Panc1 (cell line): ENCODE data around the gene ZFP92. TPM values are rescaled to one million over a fixed set of nuclear protein-coding genes. Genes with fewer than 3 reads are reported as not detected.
A peak's percentile ranks its signal among the peaks of the same experiment; 100 is the strongest.

Experiments used
- ATAC-seq: fragments of 200-7000 bp; cut with Tn5 transposase; 2 replicates; pipeline ENCODE4 v1.9.1; 2020; ENCODE audit warnings: mild to moderate bottlenecking, moderate library complexity
- BruUV-seq: library from RNA; stranded (reverse); fragments of 400-500 nt; replicated peaks from 2 replicates; lab custom pipeline; 2021; lab: Mats Ljungman, UMichigan
- CTCF ChIA-PET: fragments of 300-600 bp; sonication (Branson Sonifier 250); formaldehyde crosslinking; loops from one replicate; lab custom pipeline; 2022; ENCODE audit warnings: antibody characterized with exemption; lab: Charles Lee
- POLR2A ChIA-PET: fragments of 300-600 bp; sonication (Branson Sonifier 250); formaldehyde crosslinking; loops from one replicate; lab custom pipeline; 2022; ENCODE audit warnings: antibody characterized with exemption; lab: Charles Lee
- DNase-seq: peaks from one replicate; pipeline ENCODE4 v3.0.0-alpha.2; 2010; ENCODE audit warnings: low read depth, low spot score
- H3K27ac ChIP-seq: 2 replicates; pipeline ENCODE4 v1.5.1; 2011; ENCODE audit warnings: mild to moderate bottlenecking, low read length, inconsistent platforms
- H3K27me3 ChIP-seq: fragments of 200-500 bp; sonication (Bioruptor generic); 2 replicates; pipeline ENCODE4 v1.6.0; 2014; ENCODE audit warnings: low read length, inconsistent platforms; ENCODE audit not compliant: control insufficient read depth, insufficient read depth
- H3K36me3 ChIP-seq: fragments of 200-500 bp; sonication (Bioruptor generic); 2 replicates; pipeline ENCODE4 v1.5.1; 2014; ENCODE audit warnings: inconsistent platforms, mild to moderate bottlenecking, low read length, moderate library complexity; ENCODE audit not compliant: control insufficient read depth, insufficient read depth
- H3K4me1 ChIP-seq: 2 replicates; pipeline ENCODE4 v1.5.1; 2011; ENCODE audit warnings: inconsistent platforms, mild to moderate bottlenecking, low read length, moderate library complexity; ENCODE audit not compliant: control insufficient read depth, insufficient read depth
- H3K4me3 ChIP-seq, 2 experiments: 2 replicates each; pipeline ENCODE4 v1.5.1; 2011 to 2012; ENCODE audit warnings: low read depth in 2 of 2, low read length in 2 of 2, mild to moderate bottlenecking in 2 of 2, inconsistent platforms in 1 of 2, moderate library complexity in 1 of 2
- H3K9me3 ChIP-seq: fragments of 200-500 bp; sonication (Bioruptor generic); 2 replicates; pipeline ENCODE4 v1.5.1; 2014; ENCODE audit warnings: low read depth, mild to moderate bottlenecking, inconsistent platforms, low read length, moderate library complexity; ENCODE audit not compliant: control insufficient read depth, insufficient read depth
- POLR2AphosphoS5 ChIP-seq: IDR thresholded peaks from 2 replicates; pipeline ENCODE4 v1.6.1; 2012; ENCODE audit warnings: mild to moderate bottlenecking, low read depth, low read length, moderate library complexity
- REST ChIP-seq, 2 experiments: IDR thresholded peaks; 2 replicates each; pipeline ENCODE4 v1.6.1; 2011 to 2012; ENCODE audit warnings: low read depth in 2 of 2, control low read depth in 1 of 2, low read length in 1 of 2, mild to moderate bottlenecking in 1 of 2, moderate library complexity in 1 of 2; ENCODE audit not compliant: insufficient read depth in 1 of 2
- TCF7L2 ChIP-seq: IDR thresholded peaks from 2 replicates; pipeline ENCODE4 v1.6.1; 2011; ENCODE audit warnings: mild to moderate bottlenecking, low read depth, low read length, inconsistent platforms
- in situ Hi-C: cut with HindIII; loops from 2 replicates; pipeline ENCODE4 v1.10.0; 2016; ENCODE audit warnings: low sequenced_read_pairs, low pct_unique_long_range_greater_than_20kb
- intact Hi-C: fragments of 100-400 bp; cut with micrococcal nuclease; formaldehyde crosslinking; loops from one replicate; pipeline ENCODE4 v1.10.0; 2022; ENCODE audit not compliant: unreplicated experiment
- total RNA-seq: library from RNA; stranded (reverse); gene quantifications from one replicate; pipeline ENCODE4 v1.2.1, GENCODE V29; 2021; ENCODE audit not compliant: unreplicated experiment
- TF ChIP-seq, protein P1 (sequence below): fragments of 450-650 bp; IDR thresholded peaks from 2 replicates; pipeline ENCODE4 v1.5.1; 2017; ENCODE audit warnings: mild to moderate bottlenecking

The ZFP92 gene
- total RNA-seq, 1 experiment from 2014 or later, result 0.90 TPM

- ATAC-seq (peak; percentile 75), DNase-seq (no peak)
- TF ChIP-seq, protein P1, sequence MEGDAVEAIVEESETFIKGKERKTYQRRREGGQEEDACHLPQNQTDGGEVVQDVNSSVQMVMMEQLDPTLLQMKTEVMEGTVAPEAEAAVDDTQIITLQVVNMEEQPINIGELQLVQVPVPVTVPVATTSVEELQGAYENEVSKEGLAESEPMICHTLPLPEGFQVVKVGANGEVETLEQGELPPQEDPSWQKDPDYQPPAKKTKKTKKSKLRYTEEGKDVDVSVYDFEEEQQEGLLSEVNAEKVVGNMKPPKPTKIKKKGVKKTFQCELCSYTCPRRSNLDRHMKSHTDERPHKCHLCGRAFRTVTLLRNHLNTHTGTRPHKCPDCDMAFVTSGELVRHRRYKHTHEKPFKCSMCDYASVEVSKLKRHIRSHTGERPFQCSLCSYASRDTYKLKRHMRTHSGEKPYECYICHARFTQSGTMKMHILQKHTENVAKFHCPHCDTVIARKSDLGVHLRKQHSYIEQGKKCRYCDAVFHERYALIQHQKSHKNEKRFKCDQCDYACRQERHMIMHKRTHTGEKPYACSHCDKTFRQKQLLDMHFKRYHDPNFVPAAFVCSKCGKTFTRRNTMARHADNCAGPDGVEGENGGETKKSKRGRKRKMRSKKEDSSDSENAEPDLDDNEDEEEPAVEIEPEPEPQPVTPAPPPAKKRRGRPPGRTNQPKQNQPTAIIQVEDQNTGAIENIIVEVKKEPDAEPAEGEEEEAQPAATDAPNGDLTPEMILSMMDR, result peak; percentile 67
- TF ChIP-seq TCF7L2, result no peak
- BruUV-seq, result no TSS peak
- no peaks in the 10 kb centered on the region for H3K9me3 ChIP-seq
- no peak overlapping the region for H3K27ac ChIP-seq
- no peaks in the 10 kb centered on the region for H3K27me3 ChIP-seq
- intact Hi-C loops, result loop anchor here (10.0 kb wide), 1 partner anchor 404 kb away; no protein-coding TSS in a partner anchor
- no peaks in the 10 kb centered on the region for H3K36me3 ChIP-seq
- in situ Hi-C loops, result no loop called here
- H3K4me1 ChIP-seq, result no peaks in the 10 kb centered on the region
- ChIA-PET POLR2A (interaction anchor here (0.6 kb wide), 1 partner anchor 27 kb away, joined by 7 read pairs; no protein-coding TSS in a partner anchor), CTCF (interaction anchor here (0.6 kb wide), 1 partner anchor 406 kb away, joined by 3 read pairs; no protein-coding TSS in a partner anchor)
- H3K4me3 ChIP-seq, result no peak overlapping the region
These were observed 27.3 kb downstream of the ZFP92 start for GRCh38 chrX:153438532-153438931.

DNA sequence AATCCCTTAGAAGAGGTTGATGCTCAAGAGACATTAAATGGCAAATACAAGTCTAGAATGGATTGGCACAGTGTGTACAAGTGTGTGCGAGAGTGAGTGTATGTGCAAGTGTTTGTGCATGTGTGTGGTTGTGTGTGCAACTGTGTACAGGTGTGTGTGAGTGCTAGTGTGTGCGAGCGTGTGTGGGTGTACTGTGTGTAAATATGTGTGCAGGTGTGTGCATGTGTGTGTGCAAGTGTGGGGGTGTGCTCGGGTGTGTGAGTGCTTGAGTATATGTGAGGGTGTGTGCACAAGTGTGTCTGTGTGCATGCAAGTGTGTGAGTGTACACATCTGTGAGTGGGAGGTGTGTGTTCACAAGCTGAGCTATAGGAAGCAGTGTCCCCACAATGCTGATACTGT lies 28.7 kb downstream of the ZFP92 start:
- ChIA-PET POLR2A (no interaction called here), CTCF (no interaction called here)
- TF ChIP-seq, protein P1, result no peak
- TF ChIP-seq REST (IDR thresholded peaks at IDR 0.05; ENCODE audit: insufficient read depth in 1 of 2, low read depth in 2 of 2, low read length in 1 of 2), result no peak
- TF ChIP-seq POLR2AphosphoS5, result no peak
- H3K27ac ChIP-seq, result no peak overlapping the region
- H3K27me3 ChIP-seq, result no peaks in the 10 kb centered on the region
- no peaks in the 10 kb centered on the region for H3K4me1 ChIP-seq
- H3K4me3 ChIP-seq, result no peak overlapping the region
- in situ Hi-C loops (no loop called here), intact Hi-C loops (loop anchor here (10.0 kb wide), 1 partner anchor 405 kb away; no protein-coding TSS in a partner anchor)
- BruUV-seq, result no TSS peak
- ATAC-seq (no peak), DNase-seq (no peak)
- H3K9me3 ChIP-seq, result no peaks in the 10 kb centered on the region
- no peaks in the 10 kb centered on the region for H3K36me3 ChIP-seq
